PC-3 (cell line): ENCODE data around the gene TNFRSF1B.

ENCODE experiments used
- CTCF ChIP-seq: fragments of 300-600 bp; sonication (generic); conservative IDR thresholded peaks from 2 replicates; pipeline ENCODE4 v1.5.1; 2017; ENCODE audit warnings: antibody characterized with exemption, low read depth, mild to moderate bottlenecking, low read length
- EZH2 ChIP-seq: fragments of 300-600 bp; sonication (generic); IDR thresholded peaks from one replicate; pipeline ENCODE4 v1.6.1; 2017; ENCODE audit warnings: antibody characterized with exemption, mild to moderate bottlenecking, low read length; ENCODE audit not compliant: unreplicated experiment

- TF ChIP-seq CTCF = no peak
- no peak for TF ChIP-seq EZH2
These were observed 11.2 kb downstream of the TNFRSF1B start for GRCh38 chr1:12177999-12178441.
